Gastrocnemius medialis (tissue), 4 donors: ENCODE measurements around the gene RAI1. TPM values are rescaled to one million over a fixed set of nuclear protein-coding genes. Genes with fewer than 3 reads are reported as not detected.
A peak's percentile ranks its signal among the peaks of the same experiment; 100 is the strongest.

ENCODE experiments used
- ATAC-seq, 2 donors: fragments of 150-250 bp; one replicate each; pipeline ENCODE4 v1.9.1; 2016
- DNase-seq, 2 donors: peaks; one replicate each; pipeline ENCODE4 v3.0.0-alpha.2; 2019
- H3K27ac ChIP-seq, 4 donors: fragments of 200-600 bp; sonication (generic); 1 replicate in 1 of 4; 2 replicates in 3 of 4; pipeline ENCODE4 v1.5.1; 2016 to 2018; ENCODE audit warnings: mild to moderate bottlenecking in 2 of 4, moderate library complexity in 1 of 4
- H3K27me3 ChIP-seq, 3 donors: fragments of 200-600 bp; sonication (generic) in 2 of 3; 1 replicate in 1 of 3; 2 replicates in 2 of 3; pipeline versions ENCODE4 v1.5.1 to v1.6.0; 2016 to 2019; ENCODE audit warnings: mild to moderate bottlenecking in 1 of 3, moderate library complexity in 1 of 3
- H3K36me3 ChIP-seq, 2 donors: fragments of 200-600 bp; sonication (generic) in 1 of 2; one replicate each; pipeline ENCODE4 v1.5.1; 2017 to 2018
- H3K4me1 ChIP-seq, 2 donors: fragments of 200-600 bp; sonication (generic) in 1 of 2; one replicate each; pipeline ENCODE4 v1.5.1; 2016 to 2017; ENCODE audit warnings: mild to moderate bottlenecking in 2 of 2
- H3K4me3 ChIP-seq, 4 donors: fragments of 200-600 bp; sonication (generic) in 3 of 4; 1 replicate in 1 of 4; 2 replicates in 3 of 4; pipeline ENCODE4 v1.5.1; 2016 to 2019; ENCODE audit warnings: mild to moderate bottlenecking in 2 of 4
- H3K9me3 ChIP-seq, 3 donors: fragments of 200-600 bp; sonication (generic) in 2 of 3; 1 replicate in 1 of 3; 2 replicates in 2 of 3; pipeline ENCODE4 v1.5.1; 2016 to 2019
- POLR2A ChIP-seq, 2 donors: fragments of 450-650 bp; IDR thresholded peaks; one replicate each; pipeline ENCODE4 v1.6.1; 2017; ENCODE audit warnings: antibody characterized with exemption in 2 of 2, mild to moderate bottlenecking in 2 of 2, moderate library complexity in 2 of 2
- in situ Hi-C, 4 donors: fragments of 200-750 bp; cut with MboI; loops; one replicate each; pipeline versions ENCODE4 v1.15.0 to v1.8.0; 2017; ENCODE audit warnings: low sequenced_read_pairs in 4 of 4
- intact Hi-C: fragments of 100-400 bp; cut with DNase I; formaldehyde crosslinking; loops from one replicate; pipeline ENCODE4 v1.15.1; 2023; ENCODE audit warnings: low total_unique reads
- total RNA-seq, 4 donors: library from RNA; depleted of rRNA; stranded (reverse); fragments of >200 nt; gene quantifications; one replicate each; pipeline versions ENCODE4 v1.1.0 to v1.2.3, GENCODE V29; 2016
- TF ChIP-seq, protein P1 (sequence below), 5 experiments: fragments of 450-650 bp in 3 of 5; fragments of 200-600 bp in 2 of 5; sonication (generic) in 2 of 5; IDR thresholded peaks in 4 of 5; conservative IDR thresholded peaks in 1 of 5; 1 replicate in 4 of 5; 2 replicates in 1 of 5; pipeline ENCODE4 v1.5.1; 2016 to 2019; ENCODE audit warnings: antibody characterized with exemption in 5 of 5, mild to moderate bottlenecking in 3 of 5, moderate library complexity in 3 of 5

The RAI1 gene
- total RNA-seq, 4 donors from 2014 or later, result 2.1 to 6.7 (median 4.3) TPM

DNA sequence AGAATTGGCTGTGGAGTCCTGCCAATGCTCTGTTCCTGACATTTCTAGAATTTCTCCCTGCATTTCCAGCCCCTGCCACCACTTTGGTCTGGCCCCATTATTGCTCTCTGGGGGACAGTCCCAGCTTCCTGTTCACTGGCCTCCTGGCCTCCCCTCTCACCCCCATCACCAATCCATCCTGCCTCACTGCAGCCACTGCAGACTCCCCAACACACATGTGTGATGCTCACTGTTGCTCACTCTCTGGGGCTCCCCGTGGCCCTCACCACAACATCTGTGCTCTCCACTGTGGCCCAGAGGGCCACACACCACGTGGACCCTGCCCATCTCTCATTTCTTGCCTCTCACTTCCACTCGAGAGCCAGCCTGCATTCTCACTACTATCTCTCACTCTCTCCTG is 91.0 kb downstream of the RAI1 start:
- peaks cover 45 to 66% of the 10 kb centered on the region in 2 donors for H3K4me1 ChIP-seq
- no peak for DNase-seq
- no peaks in the 10 kb centered on the region for H3K9me3 ChIP-seq
- H3K36me3 ChIP-seq, result no peaks in the 10 kb centered on the region
- H3K27me3 ChIP-seq, result no peaks in the 10 kb centered on the region
- TF ChIP-seq, protein P1, sequence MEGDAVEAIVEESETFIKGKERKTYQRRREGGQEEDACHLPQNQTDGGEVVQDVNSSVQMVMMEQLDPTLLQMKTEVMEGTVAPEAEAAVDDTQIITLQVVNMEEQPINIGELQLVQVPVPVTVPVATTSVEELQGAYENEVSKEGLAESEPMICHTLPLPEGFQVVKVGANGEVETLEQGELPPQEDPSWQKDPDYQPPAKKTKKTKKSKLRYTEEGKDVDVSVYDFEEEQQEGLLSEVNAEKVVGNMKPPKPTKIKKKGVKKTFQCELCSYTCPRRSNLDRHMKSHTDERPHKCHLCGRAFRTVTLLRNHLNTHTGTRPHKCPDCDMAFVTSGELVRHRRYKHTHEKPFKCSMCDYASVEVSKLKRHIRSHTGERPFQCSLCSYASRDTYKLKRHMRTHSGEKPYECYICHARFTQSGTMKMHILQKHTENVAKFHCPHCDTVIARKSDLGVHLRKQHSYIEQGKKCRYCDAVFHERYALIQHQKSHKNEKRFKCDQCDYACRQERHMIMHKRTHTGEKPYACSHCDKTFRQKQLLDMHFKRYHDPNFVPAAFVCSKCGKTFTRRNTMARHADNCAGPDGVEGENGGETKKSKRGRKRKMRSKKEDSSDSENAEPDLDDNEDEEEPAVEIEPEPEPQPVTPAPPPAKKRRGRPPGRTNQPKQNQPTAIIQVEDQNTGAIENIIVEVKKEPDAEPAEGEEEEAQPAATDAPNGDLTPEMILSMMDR (IDR thresholded peaks at IDR 0.05 in 4 of 5, conservative IDR thresholded peaks at IDR 0.05 in 1 of 5), result no peak
- no peak for TF ChIP-seq POLR2A (IDR thresholded peaks at IDR 0.05)
- peak overlapping the region in 3 of 4 donors; percentile 18 to 86 (median 31) for H3K27ac ChIP-seq
- no peak for ATAC-seq
- intact Hi-C loops, result no loop called here
- in situ Hi-C loops, result no loop called here
- H3K4me3 ChIP-seq, result no peak overlapping the region

GRCh38 chr17:17774009-17774881 is 93.0 kb downstream of the RAI1 start:
- intact Hi-C loops, result no loop called here

GRCh38 chr17:17776889-17777288 is 95.6 kb downstream of the RAI1 start:
- in situ Hi-C loops (loop anchor here in 1 of 4 donors (25.0 kb wide), 1 partner anchor 90 kb away; the partner anchor contains the start of gene RAI1), intact Hi-C loops (no loop called here)
- Histone ChIP-seq H3K27me3 (no peaks in the 10 kb centered on the region), H3K4me1 (peaks cover 37 to 53% of the 10 kb centered on the region in 2 donors), H3K36me3 (no peaks in the 10 kb centered on the region), H3K27ac (no peak overlapping the region), H3K4me3 (no peak overlapping the region), H3K9me3 (no peaks in the 10 kb centered on the region)
- TF ChIP-seq, protein P1 (IDR thresholded peaks at IDR 0.05 in 4 of 5, conservative IDR thresholded peaks at IDR 0.05 in 1 of 5), result no peak
- TF ChIP-seq POLR2A (IDR thresholded peaks at IDR 0.05), result no peak
- ATAC-seq (no peak), DNase-seq (no peak)

More at GRCh38 chr17:17774009-17774881, 93.0 kb downstream of the RAI1 start:
- peak overlapping the region; percentile 75 to 94 (median 87) for H3K27ac ChIP-seq
- no peaks in the 10 kb centered on the region for H3K36me3 ChIP-seq
- no peaks in the 10 kb centered on the region for H3K9me3 ChIP-seq
- peaks cover 43 to 62% of the 10 kb centered on the region in 2 donors for H3K4me1 ChIP-seq
- DNase-seq, result peak; percentile 52 to 83
- in situ Hi-C loops, result no loop called here
- TF ChIP-seq POLR2A (IDR thresholded peaks at IDR 0.05), result peak; percentile 61 to 71
- TF ChIP-seq, protein P1 (IDR thresholded peaks at IDR 0.05 in 4 of 5, conservative IDR thresholded peaks at IDR 0.05 in 1 of 5), result peak in 3 of 5 experiments; percentile 27 to 37 (median 28)
- peak; percentile 75 to 77 for ATAC-seq
- peak overlapping the region; percentile 19 to 55 (median 40) for H3K4me3 ChIP-seq
- H3K27me3 ChIP-seq, result no peaks in the 10 kb centered on the region

- H3K27ac ChIP-seq, result peak overlapping the region; percentile 73 to 83 (median 78)
- in situ Hi-C loops, result loop anchor here in 1 of 4 donors (25.0 kb wide), 1 partner anchor 91 kb away; the partner anchor contains the start of gene RAI1
- H3K4me1 ChIP-seq, result peaks cover 29 to 44% of the 10 kb centered on the region in 2 donors
- H3K4me3 ChIP-seq, result no peak overlapping the region
- H3K27me3 ChIP-seq, result no peaks in the 10 kb centered on the region
- DNase-seq (no peak), ATAC-seq (no peak)
- no peaks in the 10 kb centered on the region for H3K9me3 ChIP-seq
- H3K36me3 ChIP-seq, result no peaks in the 10 kb centered on the region
- TF ChIP-seq POLR2A (IDR thresholded peaks at IDR 0.05), result no peak
- TF ChIP-seq, protein P1 (IDR thresholded peaks at IDR 0.05 in 4 of 5, conservative IDR thresholded peaks at IDR 0.05 in 1 of 5), result no peak
- intact Hi-C loops, result no loop called here
Measured at GRCh38 chr17:17778308-17779014, 97.2 kb downstream of the RAI1 start.
